GM12865 (cell line): Measurements from ENCODE around the gene TPRX1.
"Not testable (repeated sequence)": the region's sequence is repeated elsewhere in the genome, so short reads cannot be mapped to it uniquely, and the experiment has no call there.

Experiments used
- DNase-seq: peaks from one replicate; pipeline ENCODE4 v3.0.0; 2010; ENCODE audit warnings: low read depth
- H3K4me3 ChIP-seq: 2 replicates; pipeline ENCODE4 v1.5.1; 2011; ENCODE audit warnings: mild to moderate bottlenecking, low read depth, low read length, control low read depth
- CTCF ChIP-seq: IDR thresholded peaks from 2 replicates; pipeline ENCODE4 v1.5.1; 2011; ENCODE audit warnings: low read length, control low read depth, low read depth, inconsistent platforms; ENCODE audit not compliant: insufficient read depth; ENCODE audit errors: missing control alignments

TPRX1 gene

GRCh38 chr19:47776568-47776967 lies 27.8 kb downstream of the TPRX1 start:
- TF ChIP-seq CTCF = no peak
- no peak for DNase-seq

DNA sequence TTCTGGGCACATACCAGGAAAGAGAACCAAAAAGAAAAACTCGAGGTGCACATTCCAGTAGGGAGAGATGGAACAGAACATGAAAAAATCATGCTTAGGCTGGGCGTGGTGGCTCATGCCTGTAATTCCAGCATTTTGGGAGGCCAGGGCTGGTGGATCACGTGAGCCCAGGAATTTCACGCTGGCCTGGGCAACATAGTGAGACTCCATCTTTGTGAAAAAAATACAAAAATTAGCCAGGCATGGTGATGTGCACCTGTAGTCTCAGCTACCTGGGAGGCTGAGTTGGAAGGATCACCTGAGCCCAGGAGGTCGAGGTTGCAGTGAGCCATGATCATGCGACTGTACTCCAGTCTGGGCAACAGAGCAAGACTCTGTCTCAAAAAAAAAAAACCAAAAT lies 33.1 kb downstream of the TPRX1 start:
- DNase-seq, H3K4me3 ChIP-seq: not testable (repeated sequence)

More at GRCh38 chr19:47776568-47776967, 27.8 kb downstream of the TPRX1 start:
- no peak overlapping the region for H3K4me3 ChIP-seq

GRCh38 chr19:47769534-47769933 lies 34.8 kb downstream of the TPRX1 start:
- TF ChIP-seq CTCF = no peak
- H3K4me3 ChIP-seq = no peak overlapping the region
- no peak for DNase-seq

GRCh38 chr19:47768604-47769003 lies 35.7 kb downstream of the TPRX1 start:
- no peak overlapping the region for H3K4me3 ChIP-seq
- DNase-seq = no peak
- no peak for TF ChIP-seq CTCF

DNA sequence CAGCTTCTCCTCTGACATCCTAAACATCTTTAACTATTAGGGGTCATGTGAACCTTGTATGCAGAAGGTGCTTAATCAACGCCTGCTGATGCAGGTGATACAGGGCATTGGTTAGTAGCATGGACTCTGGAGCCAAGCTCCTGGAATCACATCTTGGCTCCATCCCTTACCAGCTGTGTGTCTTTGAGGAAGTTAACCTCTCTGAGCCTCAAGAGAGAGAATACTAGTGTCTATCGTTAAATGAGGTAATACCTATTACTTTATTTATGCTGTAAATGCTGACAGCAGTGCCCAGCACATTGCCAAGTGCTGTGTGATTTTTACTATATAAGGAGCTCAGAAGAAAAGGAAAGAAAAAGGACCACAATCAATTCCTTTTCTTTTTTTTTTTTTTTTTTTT lies 37.0 kb downstream of the TPRX1 start:
- no peak for DNase-seq

GRCh38 chr19:47766670-47767069 lies 37.7 kb downstream of the TPRX1 start:
- no peak for DNase-seq
- TF ChIP-seq CTCF = no peak
- H3K4me3 ChIP-seq = no peak overlapping the region

More for the DNA sequence above, 37.0 kb downstream of the TPRX1 start:
- no peak for TF ChIP-seq CTCF
- H3K4me3 ChIP-seq = no peak overlapping the region

DNA sequence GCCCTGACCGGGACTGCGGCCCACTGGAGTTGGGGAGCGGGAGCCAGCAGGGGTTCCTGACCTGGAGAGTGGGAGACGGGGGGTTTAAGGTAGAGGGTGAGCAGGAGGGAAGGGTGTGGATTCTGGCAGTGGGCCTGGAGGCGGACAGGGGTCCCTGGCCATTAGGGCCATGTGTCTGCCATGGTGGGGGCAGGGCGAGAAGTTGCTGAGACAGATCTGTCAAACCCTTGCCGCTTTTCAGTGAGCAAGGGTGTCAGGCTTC lies 38.1 kb downstream of the TPRX1 start:
- H3K4me3 ChIP-seq = no peak overlapping the region
- no peak for DNase-seq
- TF ChIP-seq CTCF = no peak

GRCh38 chr19:47765523-47766358 lies 38.6 kb downstream of the TPRX1 start:
- H3K4me3 ChIP-seq = no peak overlapping the region
- TF ChIP-seq CTCF = peak; percentile 84
- DNase-seq = peak; percentile 68

- H3K4me3 ChIP-seq, DNase-seq: not testable (repeated sequence)
Measured at GRCh38 chr19:47764705-47765104, 39.6 kb downstream of the TPRX1 start.
